ENCODE measurements around the gene UCP1.
A peak's percentile ranks its signal among the peaks of the same experiment; 100 is the strongest.

UCP1 gene, protein sequence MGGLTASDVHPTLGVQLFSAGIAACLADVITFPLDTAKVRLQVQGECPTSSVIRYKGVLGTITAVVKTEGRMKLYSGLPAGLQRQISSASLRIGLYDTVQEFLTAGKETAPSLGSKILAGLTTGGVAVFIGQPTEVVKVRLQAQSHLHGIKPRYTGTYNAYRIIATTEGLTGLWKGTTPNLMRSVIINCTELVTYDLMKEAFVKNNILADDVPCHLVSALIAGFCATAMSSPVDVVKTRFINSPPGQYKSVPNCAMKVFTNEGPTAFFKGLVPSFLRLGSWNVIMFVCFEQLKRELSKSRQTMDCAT

DNA sequence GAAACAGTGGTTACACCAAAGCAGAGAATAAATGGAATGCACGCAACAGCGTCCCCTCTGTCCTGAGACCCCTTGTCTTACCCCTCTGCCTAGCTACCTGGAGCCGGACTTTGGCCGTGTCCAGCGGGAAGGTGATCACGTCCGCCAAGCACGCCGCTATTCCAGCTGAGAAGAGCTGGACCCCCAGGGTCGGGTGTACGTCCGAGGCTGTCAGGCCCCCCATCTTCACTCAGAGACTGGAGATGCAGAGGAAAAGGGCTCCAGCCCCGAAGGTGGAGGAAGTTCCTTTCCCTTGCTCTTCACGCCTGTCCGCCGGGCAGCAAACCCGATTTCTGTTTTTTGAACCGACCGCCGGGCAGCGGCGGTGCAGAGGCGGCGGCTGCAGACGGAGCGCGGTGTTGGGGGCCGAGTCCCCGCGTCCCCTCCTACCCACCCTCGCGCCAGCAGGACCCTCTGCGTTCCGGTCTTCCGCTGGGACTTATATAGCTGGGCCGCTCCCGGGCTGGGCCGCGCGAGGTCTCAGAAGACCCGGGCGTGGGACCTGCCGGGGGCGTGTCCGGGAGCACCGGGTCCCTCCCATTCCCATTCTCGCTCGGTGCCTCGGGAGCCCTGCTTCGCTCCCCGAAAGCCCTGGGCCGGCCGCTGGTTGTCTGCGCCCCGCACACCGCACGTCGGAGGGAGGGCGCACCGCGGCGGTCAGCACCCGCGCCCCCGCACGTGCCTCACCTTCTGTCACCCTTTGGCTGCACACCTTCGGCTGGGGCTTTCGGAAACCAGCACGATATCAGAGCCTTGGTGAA, at the start of gene UCP1:
Gene UCP1, minus strand, starts transcription at position 455 of the 800 bp plus-strand sequence. Its CDS starts 232 bp downstream, at position 223.
- H3K9me3 ChIP-seq (ENCODE audit: control insufficient read depth, insufficient read depth, low read depth, low read length), result no peaks in the 10 kb centered on the region
- H3K4me1 ChIP-seq (ENCODE audit: control insufficient read depth, insufficient read depth, low read length), result no peaks in the 10 kb centered on the region
- H3K27ac ChIP-seq (ENCODE audit: extremely low read depth, low read depth, low read length), result no peak within 1 kb of the TSS
- TF ChIP-seq ZNF560 (tag by site-specific recombination; IDR thresholded peaks at IDR 0.05; ENCODE audit: borderline replicate concordance) (no peak), KLF7 (tag by site-specific recombination; IDR thresholded peaks at IDR 0.05; ENCODE audit: borderline replicate concordance) (no peak), ZNF112 (tag by site-specific recombination; IDR thresholded peaks at IDR 0.05) (no peak), IKZF3 (tag by site-specific recombination; IDR thresholded peaks at IDR 0.05) (no peak), ZNF660 (tag by site-specific recombination; IDR thresholded peaks at IDR 0.05) (no peak), ZNF610 (tag by site-specific recombination; IDR thresholded peaks at IDR 0.05; ENCODE audit: borderline replicate concordance) (no peak), ZNF791 (tag by site-specific recombination; IDR thresholded peaks at IDR 0.05) (no peak), ZNF785 (tag by site-specific recombination; IDR thresholded peaks at IDR 0.05) (no peak), TRIM28 (IDR thresholded peaks at IDR 0.05; ENCODE audit: borderline replicate concordance, low read length) (no peak)
- TF ChIP-seq, protein P1, sequence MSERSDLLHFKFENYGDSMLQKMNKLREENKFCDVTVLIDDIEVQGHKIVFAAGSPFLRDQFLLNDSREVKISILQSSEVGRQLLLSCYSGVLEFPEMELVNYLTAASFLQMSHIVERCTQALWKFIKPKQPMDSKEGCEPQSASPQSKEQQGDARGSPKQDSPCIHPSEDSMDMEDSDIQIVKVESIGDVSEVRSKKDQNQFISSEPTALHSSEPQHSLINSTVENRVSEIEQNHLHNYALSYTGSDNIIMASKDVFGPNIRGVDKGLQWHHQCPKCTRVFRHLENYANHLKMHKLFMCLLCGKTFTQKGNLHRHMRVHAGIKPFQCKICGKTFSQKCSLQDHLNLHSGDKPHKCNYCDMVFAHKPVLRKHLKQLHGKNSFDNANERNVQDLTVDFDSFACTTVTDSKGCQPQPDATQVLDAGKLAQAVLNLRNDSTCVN (tag by site-specific recombination; optimal IDR thresholded peaks at IDR 0.05), result no peak
- TF ChIP-seq, protein P2, sequence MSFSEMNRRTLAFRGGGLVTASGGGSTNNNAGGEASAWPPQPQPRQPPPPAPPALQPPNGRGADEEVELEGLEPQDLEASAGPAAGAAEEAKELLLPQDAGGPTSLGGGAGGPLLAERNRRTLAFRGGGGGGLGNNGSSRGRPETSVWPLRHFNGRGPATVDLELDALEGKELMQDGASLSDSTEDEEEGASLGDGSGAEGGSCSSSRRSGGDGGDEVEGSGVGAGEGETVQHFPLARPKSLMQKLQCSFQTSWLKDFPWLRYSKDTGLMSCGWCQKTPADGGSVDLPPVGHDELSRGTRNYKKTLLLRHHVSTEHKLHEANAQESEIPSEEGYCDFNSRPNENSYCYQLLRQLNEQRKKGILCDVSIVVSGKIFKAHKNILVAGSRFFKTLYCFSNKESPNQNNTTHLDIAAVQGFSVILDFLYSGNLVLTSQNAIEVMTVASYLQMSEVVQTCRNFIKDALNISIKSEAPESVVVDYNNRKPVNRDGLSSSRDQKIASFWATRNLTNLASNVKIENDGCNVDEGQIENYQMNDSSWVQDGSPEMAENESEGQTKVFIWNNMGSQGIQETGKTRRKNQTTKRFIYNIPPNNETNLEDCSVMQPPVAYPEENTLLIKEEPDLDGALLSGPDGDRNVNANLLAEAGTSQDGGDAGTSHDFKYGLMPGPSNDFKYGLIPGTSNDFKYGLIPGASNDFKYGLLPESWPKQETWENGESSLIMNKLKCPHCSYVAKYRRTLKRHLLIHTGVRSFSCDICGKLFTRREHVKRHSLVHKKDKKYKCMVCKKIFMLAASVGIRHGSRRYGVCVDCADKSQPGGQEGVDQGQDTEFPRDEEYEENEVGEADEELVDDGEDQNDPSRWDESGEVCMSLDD (tag by site-specific recombination; IDR thresholded peaks at IDR 0.05), result no peak
- TF ChIP-seq, protein P3, sequence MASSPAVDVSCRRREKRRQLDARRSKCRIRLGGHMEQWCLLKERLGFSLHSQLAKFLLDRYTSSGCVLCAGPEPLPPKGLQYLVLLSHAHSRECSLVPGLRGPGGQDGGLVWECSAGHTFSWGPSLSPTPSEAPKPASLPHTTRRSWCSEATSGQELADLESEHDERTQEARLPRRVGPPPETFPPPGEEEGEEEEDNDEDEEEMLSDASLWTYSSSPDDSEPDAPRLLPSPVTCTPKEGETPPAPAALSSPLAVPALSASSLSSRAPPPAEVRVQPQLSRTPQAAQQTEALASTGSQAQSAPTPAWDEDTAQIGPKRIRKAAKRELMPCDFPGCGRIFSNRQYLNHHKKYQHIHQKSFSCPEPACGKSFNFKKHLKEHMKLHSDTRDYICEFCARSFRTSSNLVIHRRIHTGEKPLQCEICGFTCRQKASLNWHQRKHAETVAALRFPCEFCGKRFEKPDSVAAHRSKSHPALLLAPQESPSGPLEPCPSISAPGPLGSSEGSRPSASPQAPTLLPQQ (tag by site-specific recombination; IDR thresholded peaks at IDR 0.05), result no peak
- H3K4me3 ChIP-seq (ENCODE audit: low read depth, low read length), result peak within 1 kb of the TSS; percentile 12
- no peaks in the 10 kb centered on the region for H3K36me3 ChIP-seq (ENCODE audit: control insufficient read depth in 2 of 2, insufficient read depth in 1 of 2, low read length in 2 of 2)
- ChIA-PET POLR2A (interaction anchor here (0.5 kb wide), 1 partner anchor 289 kb away, joined by 3 read pairs; no protein-coding TSS in a partner anchor), CTCF (no interaction called here)

DNA sequence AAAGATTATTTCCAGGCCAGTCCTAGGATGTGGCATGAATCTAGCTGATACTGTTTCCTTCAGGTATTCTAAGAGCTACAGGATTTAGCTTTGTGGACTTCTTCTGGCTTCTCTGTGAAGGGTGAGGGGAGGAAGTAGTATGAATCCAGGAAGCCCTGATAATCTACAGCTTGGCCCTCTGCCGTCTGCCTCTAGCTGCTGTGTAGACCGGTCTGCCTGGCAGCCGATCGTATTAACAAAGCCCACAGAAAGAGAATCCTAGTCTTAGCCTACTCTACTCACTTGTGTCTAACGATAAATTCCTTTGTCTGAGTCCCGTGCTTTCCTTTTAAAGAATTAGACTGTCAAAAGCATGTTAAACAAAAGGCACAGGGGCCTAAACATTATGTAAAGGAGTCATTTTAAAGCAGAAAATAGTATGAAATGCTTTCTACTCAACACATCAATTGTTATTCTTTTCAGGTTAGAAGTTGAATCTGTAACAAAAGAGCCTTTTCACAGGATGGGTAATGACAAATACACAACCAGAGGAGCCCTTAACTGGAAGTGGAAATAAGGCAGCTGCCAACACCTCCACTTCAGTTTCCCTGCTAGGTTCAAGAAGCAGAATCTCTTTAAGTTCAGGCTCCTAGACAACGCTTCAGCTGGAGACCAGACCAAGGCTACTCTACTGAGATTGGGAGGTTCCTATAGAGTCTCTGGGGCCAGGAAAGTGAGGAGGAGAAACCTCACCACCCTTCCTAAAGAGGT, 48.9 kb upstream of the UCP1 start:
- no peak for TF ChIP-seq MZF1 (tag by site-specific recombination; IDR thresholded peaks at IDR 0.05; ENCODE audit: borderline replicate concordance)
- Histone ChIP-seq H3K36me3 (ENCODE audit: control insufficient read depth in 2 of 2, insufficient read depth in 1 of 2, low read length in 2 of 2) (peaks cover 0 to 8% of the 10 kb centered on the region in 2 experiments; a peak in 1 of 3 replicates), H3K4me3 (ENCODE audit: low read depth, low read length) (no peak overlapping the region), H3K27ac (ENCODE audit: extremely low read depth, low read depth, low read length) (no peak overlapping the region), H3K4me1 (ENCODE audit: control insufficient read depth, insufficient read depth, low read length) (no peaks in the 10 kb centered on the region), H3K9me3 (ENCODE audit: control insufficient read depth, insufficient read depth, low read depth, low read length) (no peaks in the 10 kb centered on the region)
- ChIA-PET POLR2A (no interaction called here), CTCF (no interaction called here)
